22Rv1 (cell line): ENCODE data around the gene APLF.
"Not testable (repeated sequence)": the region's sequence is repeated elsewhere in the genome, so short reads cannot be mapped to it uniquely, and the experiment has no call there.

Experiments used
- ZFX ChIP-seq: fragments of 450-650 bp; IDR thresholded peaks from 2 replicates; pipeline ENCODE4 v1.6.1; 2017; ENCODE audit warnings: antibody characterized with exemption, borderline replicate concordance
- TF ChIP-seq, protein P1 (sequence below): fragments of 450-650 bp; IDR thresholded peaks from 2 replicates; pipeline ENCODE4 v1.5.1; 2017; ENCODE audit warnings: mild to moderate bottlenecking

DNA sequence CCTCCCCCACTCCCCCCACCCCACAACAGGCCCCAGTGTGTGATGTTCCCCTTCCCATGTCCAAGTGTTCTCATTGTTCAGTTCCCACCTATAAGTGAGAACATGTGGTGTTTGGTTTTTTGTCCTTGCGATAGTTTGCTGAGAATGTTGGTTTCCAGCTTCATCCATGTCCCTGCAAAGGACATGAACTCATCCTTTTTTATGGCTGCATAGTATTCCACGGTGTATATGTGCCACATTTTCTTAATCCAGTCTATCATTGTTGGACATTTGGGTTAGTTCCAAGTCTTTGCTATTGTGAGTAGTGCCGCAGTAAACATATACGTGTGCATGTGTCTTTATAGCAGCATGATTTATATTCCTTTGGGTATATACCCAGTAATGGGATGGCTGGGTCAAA is 103.0 kb downstream of the APLF start:
- TF ChIP-seq, protein P1, sequence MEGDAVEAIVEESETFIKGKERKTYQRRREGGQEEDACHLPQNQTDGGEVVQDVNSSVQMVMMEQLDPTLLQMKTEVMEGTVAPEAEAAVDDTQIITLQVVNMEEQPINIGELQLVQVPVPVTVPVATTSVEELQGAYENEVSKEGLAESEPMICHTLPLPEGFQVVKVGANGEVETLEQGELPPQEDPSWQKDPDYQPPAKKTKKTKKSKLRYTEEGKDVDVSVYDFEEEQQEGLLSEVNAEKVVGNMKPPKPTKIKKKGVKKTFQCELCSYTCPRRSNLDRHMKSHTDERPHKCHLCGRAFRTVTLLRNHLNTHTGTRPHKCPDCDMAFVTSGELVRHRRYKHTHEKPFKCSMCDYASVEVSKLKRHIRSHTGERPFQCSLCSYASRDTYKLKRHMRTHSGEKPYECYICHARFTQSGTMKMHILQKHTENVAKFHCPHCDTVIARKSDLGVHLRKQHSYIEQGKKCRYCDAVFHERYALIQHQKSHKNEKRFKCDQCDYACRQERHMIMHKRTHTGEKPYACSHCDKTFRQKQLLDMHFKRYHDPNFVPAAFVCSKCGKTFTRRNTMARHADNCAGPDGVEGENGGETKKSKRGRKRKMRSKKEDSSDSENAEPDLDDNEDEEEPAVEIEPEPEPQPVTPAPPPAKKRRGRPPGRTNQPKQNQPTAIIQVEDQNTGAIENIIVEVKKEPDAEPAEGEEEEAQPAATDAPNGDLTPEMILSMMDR, result not testable (repeated sequence)
- not testable (repeated sequence) for TF ChIP-seq ZFX
